Endometrium (tissue), 2 donors: ENCODE results near the gene APLP1.
"Not testable (repeated sequence)": the region's sequence is repeated elsewhere in the genome, so short reads cannot be mapped to it uniquely, and the experiment has no call there.

ENCODE experiments used
- FAIRE-seq: peaks from 2 replicates; lab custom pipeline; 2012; peaks lifted over from hg19 to GRCh38; lab: Jason Lieb, UNC
- donor health status: control.
- donor health status: control.

The APLP1 gene

DNA sequence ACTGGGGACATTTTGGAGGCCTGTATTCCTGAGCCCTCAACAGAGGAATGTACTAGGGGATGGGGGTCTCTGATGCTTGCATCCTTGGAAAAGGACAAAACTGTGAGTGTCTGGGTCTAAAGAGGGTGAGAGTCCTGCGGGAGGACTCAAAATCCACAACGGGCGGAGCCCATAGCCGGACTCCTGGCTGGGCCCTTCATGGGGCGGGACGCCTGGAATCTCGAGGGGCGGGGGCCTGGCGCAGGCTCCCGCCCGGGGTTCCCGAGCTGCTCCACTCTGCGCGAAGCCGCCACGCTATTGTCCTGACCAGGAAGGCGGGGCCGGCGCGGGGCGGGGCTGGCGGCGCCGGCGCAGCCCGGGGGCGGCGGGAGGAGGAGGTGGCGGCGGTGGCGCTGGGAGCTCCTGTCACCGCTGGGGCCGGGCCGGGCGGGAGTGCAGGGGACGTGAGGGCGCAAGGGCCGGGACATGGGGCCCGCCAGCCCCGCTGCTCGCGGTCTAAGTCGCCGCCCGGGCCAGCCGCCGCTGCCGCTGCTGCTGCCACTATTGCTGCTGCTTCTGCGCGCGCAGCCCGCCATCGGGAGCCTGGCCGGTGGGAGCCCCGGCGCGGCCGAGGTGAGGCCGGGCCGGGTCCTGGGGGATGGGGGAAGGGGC, at the start of gene APLP1:
APLP1 (plus strand) TSS at position 403 of the 651 bp plus-strand sequence; CDS start at position 466, 63 bp downstream.
- no peak for FAIRE-seq

DNA sequence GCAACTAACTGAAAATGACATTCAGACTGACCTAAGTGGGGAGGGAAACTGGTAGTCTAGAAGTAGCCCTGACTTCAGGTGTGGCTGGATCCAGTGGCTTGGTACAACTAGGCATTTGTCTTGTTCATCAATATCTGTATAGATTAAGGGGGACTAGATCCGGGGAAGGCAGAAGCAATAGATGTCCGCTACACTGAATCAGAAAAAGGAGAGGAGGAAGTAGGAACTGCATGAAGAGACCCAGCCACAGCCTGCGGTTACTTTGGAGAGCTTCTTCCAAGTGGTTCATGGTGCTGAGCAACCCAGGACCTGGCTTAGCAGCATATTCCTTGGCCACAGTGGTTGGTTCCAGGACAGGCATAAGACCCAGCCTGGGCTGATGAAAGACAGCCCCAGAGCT, 45.8 kb upstream of the APLP1 start:
- FAIRE-seq: no peak

DNA sequence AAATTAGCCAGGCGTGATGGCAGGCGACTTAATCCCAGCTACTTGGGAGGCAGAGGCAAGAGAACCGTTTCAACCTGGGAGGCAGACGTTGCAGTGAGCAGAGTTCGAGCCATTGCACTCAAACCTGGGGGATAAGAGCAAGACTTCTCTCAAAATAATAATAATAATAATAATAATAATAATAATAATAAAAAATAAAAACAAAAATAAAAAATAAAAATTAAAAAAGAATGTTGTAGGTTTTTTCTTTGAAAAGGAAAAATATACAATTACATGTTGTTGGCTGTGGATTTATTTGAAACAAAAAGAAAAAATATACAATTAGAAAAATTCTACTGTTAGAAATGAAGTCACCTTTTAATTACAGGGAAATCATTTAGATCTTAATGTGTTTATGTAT, 44.2 kb upstream of the APLP1 start:
- no peak for FAIRE-seq

DNA sequence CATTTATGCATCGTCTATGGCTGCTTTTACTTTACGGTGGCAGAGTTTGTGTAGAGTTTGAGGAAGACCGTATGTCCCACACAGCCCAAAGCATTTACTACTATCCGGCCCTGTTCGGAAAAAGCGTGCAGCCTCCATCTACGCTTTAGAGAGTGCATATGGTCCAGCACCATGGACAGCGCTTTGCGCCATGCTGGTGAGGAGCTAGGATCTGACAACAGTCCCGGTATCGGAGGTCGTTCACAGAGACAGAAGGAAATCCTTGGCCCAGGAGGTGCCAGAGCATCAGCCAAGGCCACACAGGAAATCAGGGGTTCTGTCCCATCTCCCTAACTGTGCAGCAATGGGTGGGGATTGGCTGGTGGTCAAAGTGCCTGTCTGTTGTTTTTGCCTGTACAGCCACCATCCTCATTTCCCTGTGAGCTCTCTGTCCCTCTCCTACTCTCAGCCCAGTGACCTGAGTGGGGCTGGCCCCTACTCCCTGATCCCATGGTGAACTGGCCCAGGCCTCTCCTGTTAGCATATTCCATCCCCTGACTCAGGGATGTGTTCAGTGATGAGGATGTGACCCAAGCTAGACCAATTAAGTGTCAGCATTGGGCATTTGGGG, 39.6 kb upstream of the APLP1 start:
- FAIRE-seq: no peak

DNA sequence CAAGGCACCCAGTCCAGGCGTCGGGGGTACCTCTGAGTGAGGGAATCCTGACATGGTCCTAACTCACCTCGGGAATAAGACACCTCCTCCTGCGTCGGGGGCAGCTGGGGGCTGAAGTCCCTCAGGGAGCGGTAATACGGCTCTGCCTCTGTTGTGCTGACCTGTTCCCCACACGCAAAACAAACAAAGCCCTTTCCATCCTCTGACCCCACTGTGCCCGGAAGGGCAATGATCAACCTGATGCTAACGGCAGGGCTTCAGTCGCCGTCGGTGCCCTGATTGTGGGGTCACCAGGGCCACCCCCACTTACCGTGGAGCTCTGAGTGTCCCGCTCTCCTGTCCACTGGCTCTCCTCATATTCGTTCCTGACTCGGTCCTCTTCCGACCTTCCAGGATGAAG, 37.4 kb upstream of the APLP1 start:
- FAIRE-seq: no peak

DNA sequence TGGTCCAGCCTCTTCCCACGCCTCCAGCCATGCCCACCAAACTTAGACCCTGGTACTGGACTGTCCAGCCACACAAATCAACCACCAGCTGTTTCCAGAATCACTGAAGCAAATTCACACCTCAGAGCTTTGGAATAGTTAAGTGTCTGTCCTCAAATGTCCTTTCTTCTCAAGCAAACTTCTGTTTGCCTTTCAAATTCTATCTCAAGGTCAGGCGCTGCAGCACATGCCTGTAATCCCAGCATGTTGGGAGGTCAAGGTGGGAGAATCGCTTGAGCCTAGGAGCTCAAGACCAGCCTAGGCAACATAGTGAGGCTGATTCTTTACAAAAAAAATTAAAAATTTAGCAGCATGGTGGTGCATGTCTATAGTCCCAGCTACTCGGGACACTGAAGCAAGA, 36.3 kb upstream of the APLP1 start:
- FAIRE-seq: no peak

DNA sequence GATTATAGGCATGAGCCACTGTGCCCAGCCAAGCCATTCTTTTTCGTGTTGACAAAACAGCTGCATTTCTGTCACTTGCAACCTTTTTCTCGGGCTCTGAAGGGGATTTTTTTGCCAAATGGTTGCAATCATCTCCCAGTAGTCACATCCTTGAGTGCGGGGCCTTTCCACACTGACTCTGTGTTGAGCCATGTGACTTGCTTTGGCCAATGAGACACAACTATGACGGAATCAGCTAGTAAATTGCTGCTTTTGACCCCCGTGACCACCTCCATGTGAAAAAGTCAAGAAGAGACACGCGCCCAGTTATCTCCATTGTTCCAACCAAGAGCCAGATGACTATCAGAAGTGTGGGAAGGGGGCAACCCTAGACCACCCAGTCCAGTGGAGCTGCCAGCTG, 34.4 kb upstream of the APLP1 start:
- FAIRE-seq: no peak

DNA sequence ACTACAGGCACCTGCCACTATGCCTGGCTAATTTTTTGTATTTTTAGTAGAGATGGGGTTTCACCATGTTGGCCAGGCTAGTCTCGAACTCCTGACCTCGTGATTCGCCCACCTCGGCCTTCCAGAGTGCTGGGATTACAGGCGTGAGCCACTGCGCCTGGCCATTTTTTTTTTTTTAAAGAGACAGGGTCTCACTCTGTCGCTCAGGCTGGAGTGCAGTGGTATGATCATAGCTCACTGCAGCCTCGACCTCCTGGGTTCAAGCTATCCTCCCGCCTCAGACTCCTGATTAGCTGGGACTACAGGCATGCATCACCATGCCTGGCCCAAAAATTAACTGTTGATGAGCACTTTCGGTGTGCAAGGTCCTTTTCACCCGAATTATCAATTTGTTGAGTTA, 32.3 kb upstream of the APLP1 start:
- not testable (repeated sequence) for FAIRE-seq

DNA sequence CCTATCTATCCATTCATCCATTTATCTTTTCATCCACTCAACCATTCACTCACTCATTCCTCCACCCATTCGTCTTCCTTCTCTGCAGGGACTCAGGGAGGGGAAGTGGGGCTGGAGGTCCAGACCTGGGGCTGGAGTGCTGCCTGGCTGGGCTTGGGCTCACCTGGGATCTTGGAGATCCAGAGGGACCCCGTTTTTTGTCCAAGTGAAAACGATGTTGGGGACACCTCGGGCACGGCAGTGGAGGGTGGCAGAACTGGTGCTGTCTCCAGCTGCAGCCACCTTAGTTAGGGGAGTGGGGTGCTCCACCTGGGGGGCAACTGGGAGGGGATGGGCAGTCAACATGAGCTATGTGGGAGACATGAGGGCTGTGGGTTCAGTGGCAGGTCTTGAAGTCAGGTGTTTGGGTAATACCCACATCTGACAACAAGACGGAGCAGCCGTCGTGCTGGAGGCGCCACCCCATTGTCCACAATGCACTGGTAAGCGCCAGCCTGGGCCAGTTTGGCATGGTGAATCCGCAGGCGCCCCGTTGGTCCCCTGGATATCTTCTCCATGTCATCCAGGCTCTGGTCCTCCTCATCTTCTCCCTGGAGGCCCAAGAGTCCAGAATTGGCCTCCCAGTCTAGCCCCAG, 26.3 kb upstream of the APLP1 start:
- FAIRE-seq: no peak

DNA sequence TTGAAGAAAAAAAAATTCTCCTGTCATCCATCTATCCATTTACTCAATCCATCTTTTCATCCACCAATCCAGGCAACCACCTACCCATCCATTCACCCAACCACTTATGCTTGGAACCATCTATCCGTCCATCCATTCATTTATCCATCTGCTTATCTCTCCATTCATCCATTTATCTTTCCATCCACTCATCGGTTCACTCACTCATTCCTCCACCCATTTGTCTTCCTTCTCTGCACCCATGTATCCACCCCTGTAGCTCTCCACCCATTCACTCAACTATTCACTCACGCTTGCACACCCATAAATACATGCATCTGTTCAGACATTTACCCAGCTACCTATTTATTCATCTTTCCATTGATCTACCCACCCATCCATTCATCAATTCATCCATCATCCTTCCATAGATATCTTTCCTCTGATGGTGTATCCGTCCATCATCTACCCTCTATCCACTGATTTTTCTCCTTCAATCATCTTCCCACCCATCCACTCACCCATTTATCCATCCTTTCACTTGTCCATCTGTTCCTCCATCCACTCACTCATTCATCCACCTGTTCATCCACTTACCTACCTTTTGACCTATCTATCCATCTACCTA, 25.6 kb upstream of the APLP1 start:
- FAIRE-seq: no peak

DNA sequence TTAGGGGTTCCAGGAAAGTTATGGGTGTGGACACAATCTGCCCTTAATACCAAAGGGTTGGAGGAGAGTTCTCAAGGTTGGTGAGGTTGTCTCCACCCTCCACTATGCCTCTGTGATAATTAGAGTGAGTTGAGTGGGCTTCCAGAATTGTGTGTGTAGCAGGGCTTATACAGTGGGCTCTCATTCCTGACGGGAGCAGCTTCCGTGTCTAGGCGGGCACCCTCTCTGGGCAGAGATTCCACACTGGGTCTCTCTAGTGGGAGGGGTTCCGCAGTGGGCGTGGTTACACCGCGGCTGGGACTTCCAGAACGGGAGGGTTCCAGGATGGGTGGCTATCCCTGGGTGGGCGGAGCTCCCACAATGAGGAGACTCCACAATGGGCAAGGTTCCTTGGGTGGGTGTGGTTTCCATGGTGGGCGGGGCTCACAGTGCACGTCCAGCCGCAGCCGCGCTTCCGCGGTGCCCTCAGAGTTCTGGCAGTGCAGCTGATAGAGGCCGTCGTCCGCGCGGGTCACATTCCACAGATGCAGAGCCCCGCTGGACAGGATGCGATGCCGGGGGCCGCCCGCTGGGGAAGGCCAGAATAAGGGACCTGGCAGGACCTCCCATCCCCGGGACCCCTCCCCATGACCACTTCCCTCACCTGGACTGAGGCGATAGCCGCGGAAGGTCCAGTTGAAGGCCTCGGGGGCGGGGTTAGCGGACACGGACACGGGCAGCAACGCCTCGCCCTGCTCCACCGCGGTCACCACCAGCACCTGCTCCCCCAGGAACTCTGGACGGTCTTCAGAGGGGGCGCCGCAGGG, 24.5 kb upstream of the APLP1 start:
- no peak for FAIRE-seq

DNA sequence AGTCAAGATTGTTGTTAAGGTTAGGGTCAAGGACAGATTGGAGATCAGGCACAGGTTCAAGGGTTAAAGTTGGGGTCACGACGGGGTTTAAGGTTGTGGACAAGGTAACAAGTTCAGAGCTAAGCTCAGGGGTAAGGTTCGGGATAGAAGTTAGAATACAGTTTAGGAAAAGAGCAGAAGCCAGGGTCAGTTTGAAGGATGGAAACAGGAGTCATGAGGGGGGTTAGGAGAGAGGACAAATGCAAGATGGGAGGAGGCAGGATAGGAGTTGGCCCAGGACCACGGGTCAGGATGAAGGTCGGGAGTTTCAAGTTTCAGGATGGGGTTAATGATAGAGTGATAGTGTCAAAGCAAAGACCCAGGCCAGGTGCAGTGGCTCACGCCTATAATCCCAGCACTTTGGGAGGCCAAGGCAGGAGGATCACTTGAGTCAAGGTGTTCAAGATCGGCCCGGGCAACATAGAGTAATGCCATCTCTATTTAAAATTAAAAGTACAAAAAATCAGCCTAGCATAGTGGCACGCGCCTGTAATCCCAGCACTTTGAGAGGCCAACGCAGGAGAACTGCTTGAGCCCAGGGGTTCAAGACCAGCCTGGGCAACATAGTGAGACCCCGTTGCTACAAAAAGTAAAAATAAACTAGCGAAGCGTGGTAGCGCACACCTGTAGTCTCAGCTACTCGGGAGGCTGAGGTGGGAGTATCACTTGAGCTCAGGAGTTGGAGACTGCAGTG, 23.7 kb upstream of the APLP1 start:
- FAIRE-seq: no peak

DNA sequence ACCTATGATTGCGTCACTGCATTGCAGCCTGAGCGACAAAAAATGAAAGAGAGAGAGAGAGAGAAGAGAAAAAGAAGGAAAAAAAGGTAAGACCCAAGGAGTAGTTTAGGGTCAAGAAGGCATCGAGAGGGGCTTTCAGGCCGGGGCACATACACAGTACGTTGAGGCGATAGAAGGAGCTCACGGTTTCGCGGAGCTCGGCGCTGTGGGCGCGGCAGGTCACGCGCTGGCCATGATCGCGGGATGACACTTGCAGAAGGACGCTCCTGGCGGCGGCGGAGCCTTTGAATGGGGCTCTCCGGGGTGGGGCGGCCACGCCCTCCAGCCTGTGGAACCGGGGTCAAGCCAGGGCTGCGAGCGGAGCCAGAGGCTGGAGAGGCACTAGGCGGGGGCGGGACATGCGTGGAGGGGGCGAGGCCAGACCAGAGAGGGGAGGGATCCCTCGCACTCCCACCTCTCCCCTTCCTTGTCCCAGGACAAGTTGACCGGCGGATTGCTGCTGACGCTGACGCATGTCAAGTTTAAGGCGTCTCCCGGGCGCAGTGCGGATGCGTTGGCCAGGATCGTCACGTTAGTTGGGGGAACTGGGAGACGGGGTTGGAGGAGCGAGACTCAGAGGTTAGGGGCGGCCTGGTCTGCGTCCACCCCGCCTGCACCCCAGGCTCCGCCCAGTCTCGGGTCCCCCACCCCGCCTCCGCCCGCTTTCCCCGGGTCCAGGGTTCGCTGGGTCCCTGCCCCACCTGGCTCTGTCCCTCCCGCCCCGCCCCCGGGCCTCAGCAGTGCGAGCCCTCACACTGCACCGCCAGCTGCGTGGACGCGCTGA, 22.9 kb upstream of the APLP1 start:
- no peak for FAIRE-seq

DNA sequence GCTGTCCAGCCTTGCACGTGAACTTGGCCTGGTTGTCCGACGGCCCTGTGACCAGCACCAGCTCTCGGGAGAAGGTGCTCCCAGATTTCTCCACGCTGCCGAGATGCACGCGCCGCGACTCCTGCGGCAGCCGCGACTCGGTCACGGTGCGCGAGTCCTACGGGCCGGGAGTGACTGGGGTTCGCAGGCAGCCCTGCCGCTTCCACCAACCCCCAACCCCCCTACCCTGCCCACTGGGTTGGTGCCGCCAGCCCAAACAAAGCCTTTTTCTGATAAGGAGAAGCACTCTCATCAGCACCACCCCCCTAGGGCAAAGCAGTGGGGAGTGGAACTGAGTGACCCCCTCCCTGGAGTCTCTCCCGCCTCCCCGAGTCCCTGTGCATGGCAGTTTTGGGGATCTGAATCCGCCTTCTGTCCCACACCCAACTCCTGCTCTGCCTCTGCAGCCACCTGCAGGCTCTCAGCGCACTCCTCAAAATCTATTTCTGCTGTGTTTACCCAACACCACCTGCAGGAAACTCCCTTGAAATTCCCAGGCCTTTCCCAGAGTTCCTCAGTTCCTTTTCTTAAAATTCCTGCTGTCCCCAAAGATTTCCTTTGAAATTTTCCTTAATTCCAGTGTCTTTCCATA, 22.2 kb upstream of the APLP1 start:
- FAIRE-seq: no peak

DNA sequence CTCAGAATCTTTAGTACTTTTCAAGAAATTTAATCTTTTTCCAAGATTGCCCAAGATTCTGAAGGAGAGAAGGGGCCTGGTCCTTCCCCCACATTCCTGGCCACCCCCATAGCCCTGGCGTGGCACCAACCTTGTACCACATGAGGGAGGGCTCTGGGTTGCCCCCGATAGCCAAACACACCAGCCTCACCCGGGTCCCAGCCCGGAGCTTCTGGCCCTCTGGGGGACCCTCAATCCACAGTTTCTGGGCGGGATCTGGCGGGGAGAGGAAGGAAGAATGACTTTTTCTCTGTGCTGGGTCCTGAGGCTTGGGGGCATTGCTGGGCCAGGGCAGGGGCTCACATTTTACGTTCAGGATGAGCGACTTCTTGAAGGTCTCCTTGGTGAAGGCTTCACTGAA, 20.5 kb upstream of the APLP1 start:
- FAIRE-seq: no peak

DNA sequence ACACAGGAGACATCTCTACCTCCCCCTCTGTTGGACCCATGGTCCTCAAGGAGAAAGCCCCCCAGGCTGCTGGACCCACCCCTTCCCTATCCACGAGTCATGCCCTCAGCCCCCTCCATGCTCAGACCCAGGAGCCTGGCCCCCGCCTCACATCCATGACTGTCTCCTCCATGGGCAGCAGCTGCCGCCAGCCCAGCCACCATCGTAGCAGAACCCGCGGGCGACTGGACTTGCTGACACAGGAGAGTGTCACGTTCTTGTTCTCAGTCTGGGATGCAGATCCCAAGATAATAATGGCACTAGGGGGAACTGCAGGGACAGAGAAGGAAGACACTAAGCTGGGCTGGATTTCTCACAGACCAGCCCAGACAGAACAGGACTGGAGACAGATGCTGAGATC, 19.9 kb upstream of the APLP1 start:
- FAIRE-seq: no peak

DNA sequence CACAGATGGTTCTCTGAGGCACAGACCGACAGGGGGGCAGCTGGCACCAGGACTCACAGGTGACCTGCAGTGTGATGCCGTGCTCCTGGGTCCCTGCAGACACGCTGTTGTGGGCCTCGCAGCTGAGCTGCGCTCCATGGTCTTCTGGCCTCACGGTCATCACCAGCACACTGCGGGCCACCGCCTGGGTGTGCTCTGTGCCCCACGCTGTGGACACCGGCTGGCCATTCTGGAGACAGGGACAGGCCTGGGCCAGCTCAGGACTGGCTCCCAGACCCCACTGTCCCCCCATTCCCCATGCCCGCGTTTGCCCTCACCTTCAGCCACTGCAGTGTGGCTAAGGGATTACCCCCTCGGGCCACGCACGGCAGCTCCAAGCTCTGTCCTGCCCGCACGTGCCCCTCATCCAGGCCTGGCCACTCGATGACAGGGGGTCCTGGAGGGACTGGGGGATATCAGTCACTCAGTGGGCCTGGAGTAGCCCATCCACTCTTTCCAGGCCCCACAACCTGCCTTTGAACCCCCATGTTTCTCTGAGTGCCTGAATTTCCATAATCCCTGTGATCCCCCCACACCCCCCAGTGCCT, 19.4 kb upstream of the APLP1 start:
- no peak for FAIRE-seq

DNA sequence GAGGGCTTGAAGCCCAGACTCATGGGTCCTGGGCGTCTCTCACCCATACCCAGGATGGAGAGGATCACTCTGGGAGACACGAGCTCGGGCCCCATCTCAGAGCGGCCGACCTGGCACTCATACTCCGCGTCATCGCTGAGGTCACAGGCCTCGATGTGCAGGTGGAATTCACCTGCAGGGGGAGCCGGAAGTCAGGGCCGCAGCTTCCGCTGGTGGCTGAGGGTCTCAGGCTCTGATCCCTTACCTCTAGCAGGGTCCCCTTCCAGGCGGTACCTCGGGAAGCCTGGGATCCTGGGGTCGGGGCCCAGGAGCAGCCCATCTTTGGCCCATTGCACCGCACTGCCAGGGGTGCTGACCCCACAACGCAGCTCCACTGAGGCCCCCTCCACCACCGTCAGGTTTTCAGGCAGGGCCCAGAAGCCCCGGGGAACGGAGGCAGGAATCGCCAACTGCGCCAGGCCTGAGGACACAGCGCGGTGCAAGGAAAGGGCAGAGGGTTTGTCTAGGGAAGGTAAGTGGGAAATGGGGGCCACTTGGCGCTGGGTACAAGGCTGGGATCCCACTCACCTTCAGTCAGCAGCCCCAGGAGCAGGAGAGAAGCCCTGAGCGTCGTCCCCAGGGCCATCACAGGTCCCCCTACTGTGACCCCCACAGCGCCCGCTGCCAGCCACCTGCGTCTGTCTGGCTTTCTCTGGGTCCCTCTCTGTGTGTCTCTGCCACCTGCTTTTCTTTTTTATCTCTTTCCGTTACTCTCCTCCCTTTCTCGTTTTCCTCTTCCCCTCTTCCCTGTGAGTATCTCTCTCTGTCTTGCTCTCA, 17.0 kb upstream of the APLP1 start:
- FAIRE-seq: no peak
